GM13977 (cell line): Measurements from ENCODE around the gene KRT15.

Experiments
- DNase-seq: peaks from one replicate; pipeline ENCODE4 v3.0.0; 2012; ENCODE audit warnings: low spot score
- CTCF ChIP-seq: IDR thresholded peaks from 2 replicates; pipeline ENCODE4 v1.5.1; 2012; ENCODE audit warnings: mild to moderate bottlenecking, control low read depth; ENCODE audit not compliant: insufficient read depth; ENCODE audit errors: extremely low read depth, missing control alignments
- in situ Hi-C: fragments of 300-500 bp; cut with MboI; formaldehyde crosslinking; loops from one replicate; pipeline ENCODE4 v1.12.0; 2022; ENCODE audit warnings: low sequenced_read_pairs, low pct_unique_long_range_greater_than_20kb, mixed read lengths, inconsistent platforms; ENCODE audit not compliant: unreplicated experiment

Gene KRT15

GRCh38 chr17:41513168-41513547, 5.5 kb downstream of the KRT15 start:
- in situ Hi-C loops, result no loop called here
- DNase-seq, result no peak
- no peak for TF ChIP-seq CTCF

- in situ Hi-C loops, result no loop called here
- DNase-seq, result no peak
- TF ChIP-seq CTCF, result no peak
Observed at GRCh38 chr17:41512546-41513167, 6.0 kb downstream of the KRT15 start.

GRCh38 chr17:41511716-41512115, 7.0 kb downstream of the KRT15 start:
- TF ChIP-seq CTCF, result no peak
- DNase-seq, result no peak
- in situ Hi-C loops, result no loop called here

- in situ Hi-C loops, result no loop called here
- TF ChIP-seq CTCF, result no peak
- no peak for DNase-seq
Observed at GRCh38 chr17:41511116-41511515, 7.6 kb downstream of the KRT15 start.

GRCh38 chr17:41510251-41511065, 8.2 kb downstream of the KRT15 start:
- no peak for DNase-seq

GRCh38 chr17:41507315-41507880, 11.3 kb downstream of the KRT15 start:
- in situ Hi-C loops, result no loop called here
- no peak for TF ChIP-seq CTCF
- DNase-seq, result no peak

More at GRCh38 chr17:41510251-41511065, 8.2 kb downstream of the KRT15 start:
- no peak for TF ChIP-seq CTCF
- in situ Hi-C loops, result no loop called here
